ENCODE measurements around the gene RAMP2. TPM values are rescaled to one million over a fixed set of nuclear protein-coding genes. Genes with fewer than 3 reads are reported as not detected.

Gene RAMP2
- total RNA-seq, 1 donor from 2014 or later: not detected

DNA sequence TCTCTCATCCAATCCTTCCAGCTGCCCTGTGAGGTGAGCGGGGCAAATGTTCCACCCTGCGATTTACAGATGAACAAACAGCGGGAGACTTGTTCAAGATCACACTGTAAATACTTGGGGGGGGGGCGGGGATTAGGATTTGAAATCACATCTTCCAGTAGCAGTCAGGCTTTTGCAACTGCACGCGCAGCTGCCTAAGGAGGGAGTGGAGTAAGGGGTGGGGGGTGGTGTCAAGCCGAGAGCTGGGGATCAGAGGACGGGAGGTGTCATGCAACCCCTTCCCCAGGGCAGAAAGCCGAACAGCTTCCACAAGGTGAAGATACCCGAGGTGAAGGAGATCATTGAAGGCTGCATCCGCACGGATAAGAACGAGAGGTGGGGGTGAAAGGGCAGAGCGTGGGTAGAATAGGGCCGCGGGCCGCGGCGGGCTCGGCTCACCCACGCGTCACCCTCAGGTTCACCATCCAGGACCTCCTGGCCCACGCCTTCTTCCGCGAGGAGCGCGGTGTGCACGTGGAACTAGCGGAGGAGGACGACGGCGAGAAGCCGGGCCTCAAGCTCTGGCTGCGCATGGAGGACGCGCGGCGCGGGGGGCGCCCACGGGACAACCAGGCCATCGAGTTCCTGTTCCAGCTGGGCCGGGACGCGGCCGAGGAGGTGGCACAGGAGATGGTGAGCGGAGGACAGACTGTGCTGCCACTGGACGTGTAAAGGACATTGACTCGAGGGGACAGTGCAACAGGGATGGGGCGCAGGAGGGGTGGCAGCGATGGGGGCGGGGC, 24.0 kb downstream of the RAMP2 start:
- intact Hi-C loops (cut with micrococcal nuclease): no loop called here
- no peak for DNase-seq
- Mint-ChIP-seq H3K9me3 (no peaks in the 10 kb centered on the region), H3K36me3 (ENCODE audit: low read depth) (no peaks in the 10 kb centered on the region), H3K27ac (no peak overlapping the region), H3K4me3 (peak overlapping the region; percentile 11), H3K27me3 (peaks cover 67% of the 10 kb centered on the region), H3K4me1 (peaks cover 18% of the 10 kb centered on the region)
- CTCF ChIA-PET: no interaction called here
- TF ChIP-seq CTCF (IDR thresholded peaks at IDR 0.05): no peak
- POLR2A ChIA-PET: interaction anchor here (1.0 to 1.5 kb wide), 3 partner anchors 11 to 177 kb away, joined by 3 to 7 read pairs (median 4); partner anchors contain the start of gene VPS25
- ATAC-seq (ENCODE audit: low read depth): no peak

- intact Hi-C loops (cut with micrococcal nuclease): no loop called here
- Mint-ChIP-seq H3K36me3 (ENCODE audit: low read depth) (no peaks in the 10 kb centered on the region), H3K9me3 (no peaks in the 10 kb centered on the region), H3K27ac (no peak overlapping the region), H3K4me3 (no peak overlapping the region), H3K4me1 (peaks cover 10% of the 10 kb centered on the region), H3K27me3 (peaks cover 63% of the 10 kb centered on the region)
- CTCF ChIA-PET: no interaction called here
- DNase-seq: no peak
- POLR2A ChIA-PET: no interaction called here
- no peak for ATAC-seq (ENCODE audit: low read depth)
- no peak for TF ChIP-seq CTCF (IDR thresholded peaks at IDR 0.05)
Observed at GRCh38 chr17:42787266-42787665, 26.2 kb downstream of the RAMP2 start.

DNA sequence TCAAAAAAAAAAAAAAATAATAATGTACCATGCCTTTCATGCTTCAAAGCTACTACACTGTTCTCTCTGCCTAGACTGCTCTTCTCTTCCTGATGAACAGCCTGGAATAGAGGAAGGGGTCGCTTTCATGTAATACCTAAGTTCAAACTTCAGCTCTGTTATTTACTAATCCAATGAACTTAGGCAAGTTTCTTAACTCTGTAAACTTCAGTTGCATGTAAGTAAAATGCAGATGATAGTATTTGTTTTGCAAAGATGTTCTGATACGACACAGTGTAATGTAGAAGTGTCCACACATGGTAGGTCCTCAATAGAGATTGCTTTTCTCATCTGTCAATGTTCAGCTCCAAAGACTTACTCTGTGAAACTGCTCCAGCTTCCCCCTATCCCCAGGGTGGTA, 30.9 kb downstream of the RAMP2 start:
- ChIA-PET CTCF (no interaction called here), POLR2A (interaction anchor here (0.9 kb wide), 1 partner anchor 19 kb away, joined by 4 read pairs; the partner anchor contains the start of gene VPS25)
- Mint-ChIP-seq H3K36me3 (ENCODE audit: low read depth) (peaks cover 7% of the 10 kb centered on the region), H3K27ac (no peak overlapping the region), H3K9me3 (no peaks in the 10 kb centered on the region), H3K27me3 (peaks cover 27% of the 10 kb centered on the region), H3K4me1 (peaks cover 10% of the 10 kb centered on the region), H3K4me3 (no peak overlapping the region)
- ATAC-seq (ENCODE audit: low read depth) (no peak), DNase-seq (no peak)
- intact Hi-C loops (cut with micrococcal nuclease): no loop called here
- TF ChIP-seq CTCF (IDR thresholded peaks at IDR 0.05): no peak

DNA sequence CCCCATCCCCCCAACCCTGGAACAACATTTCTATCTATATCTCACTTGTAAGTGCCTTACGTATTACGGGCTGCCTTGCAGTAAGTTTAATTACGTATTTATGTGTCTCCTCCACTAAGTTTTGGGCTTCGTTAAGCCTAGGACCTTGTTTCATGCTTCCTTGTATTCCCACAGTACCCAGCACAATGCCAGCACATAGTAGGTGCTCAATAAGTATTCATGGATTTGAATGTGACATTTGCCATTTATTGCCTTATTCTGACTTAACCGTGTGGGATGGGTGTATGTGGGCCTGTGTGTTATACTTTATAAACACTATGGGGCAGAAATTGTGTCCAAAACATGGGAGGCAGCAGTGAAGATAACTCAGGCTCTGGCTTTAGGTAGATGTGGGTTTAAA, 31.5 kb downstream of the RAMP2 start:
- peaks cover 21% of the 10 kb centered on the region for H3K27me3 Mint-ChIP-seq
- peaks cover 7% of the 10 kb centered on the region for H3K36me3 Mint-ChIP-seq (ENCODE audit: low read depth)
- CTCF ChIA-PET: no interaction called here
- intact Hi-C loops (cut with micrococcal nuclease): no loop called here
- POLR2A ChIA-PET: no interaction called here
- ATAC-seq (ENCODE audit: low read depth) (no peak), DNase-seq (no peak)
- H3K27ac Mint-ChIP-seq: no peak overlapping the region
- no peak for TF ChIP-seq CTCF (IDR thresholded peaks at IDR 0.05)
- no peak overlapping the region for H3K4me3 Mint-ChIP-seq
- H3K4me1 Mint-ChIP-seq: peaks cover 15% of the 10 kb centered on the region
- no peaks in the 10 kb centered on the region for H3K9me3 Mint-ChIP-seq

GRCh38 chr17:42795061-42795460, 34.0 kb downstream of the RAMP2 start:
- ATAC-seq (ENCODE audit: low read depth) (no peak), DNase-seq (no peak)
- no peak for TF ChIP-seq CTCF (IDR thresholded peaks at IDR 0.05)
- ChIA-PET POLR2A (no interaction called here), CTCF (no interaction called here)
- Mint-ChIP-seq H3K36me3 (ENCODE audit: low read depth) (peaks cover 11% of the 10 kb centered on the region), H3K27me3 (peaks cover 3% of the 10 kb centered on the region), H3K4me3 (no peak overlapping the region), H3K4me1 (peaks cover 28% of the 10 kb centered on the region), H3K27ac (no peak overlapping the region), H3K9me3 (no peaks in the 10 kb centered on the region)
- intact Hi-C loops (cut with micrococcal nuclease): no loop called here
